GM12872 (cell line): ENCODE measurements around the gene SPATS2.
A peak's percentile ranks its signal among the peaks of the same experiment; 100 is the strongest.

Experiments used
- TF ChIP-seq, protein P1 (sequence below): IDR thresholded peaks from 3 replicates; pipeline ENCODE4 v1.5.1; 2011; ENCODE audit warnings: low read depth, mild to moderate bottlenecking, low read length, moderate library complexity; ENCODE audit not compliant: insufficient read depth

Gene SPATS2

DNA sequence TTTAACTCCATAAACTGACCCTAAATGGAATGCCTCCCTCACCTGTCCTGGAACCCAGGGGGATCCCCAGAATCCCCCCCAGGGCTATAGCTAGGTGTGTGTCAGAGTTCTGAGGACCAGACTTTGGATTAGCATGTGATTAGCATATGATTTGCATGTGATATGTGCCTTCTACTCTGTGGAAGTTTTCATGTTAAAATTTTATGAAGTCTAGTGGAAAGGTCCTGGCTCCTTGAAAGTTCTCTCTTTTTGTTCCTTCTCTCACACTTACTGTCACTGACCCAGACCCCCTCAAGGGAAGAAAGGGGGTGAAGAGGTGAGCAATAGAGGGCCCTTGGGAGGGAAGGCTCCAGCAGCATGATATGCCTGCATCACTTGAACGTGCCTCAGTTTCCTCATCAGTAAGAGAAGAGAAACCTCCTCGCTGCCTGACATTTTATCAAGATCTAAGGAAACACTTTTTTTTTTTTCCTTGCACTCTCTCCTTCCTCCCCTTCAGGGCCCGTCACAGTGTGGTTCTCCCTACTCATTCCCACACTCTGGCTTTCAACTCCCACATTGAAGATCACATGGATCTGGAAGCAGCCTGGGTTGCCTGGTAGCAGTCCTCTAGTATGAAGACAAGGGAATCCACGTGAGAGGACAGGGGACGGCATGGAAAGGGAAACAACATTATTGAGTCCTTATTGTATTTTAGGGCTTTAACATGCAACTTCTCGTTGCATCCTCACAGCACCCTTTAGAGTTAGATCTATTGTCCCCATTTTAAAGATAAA is 27.0 kb upstream of the SPATS2 start:
- TF ChIP-seq, protein P1, sequence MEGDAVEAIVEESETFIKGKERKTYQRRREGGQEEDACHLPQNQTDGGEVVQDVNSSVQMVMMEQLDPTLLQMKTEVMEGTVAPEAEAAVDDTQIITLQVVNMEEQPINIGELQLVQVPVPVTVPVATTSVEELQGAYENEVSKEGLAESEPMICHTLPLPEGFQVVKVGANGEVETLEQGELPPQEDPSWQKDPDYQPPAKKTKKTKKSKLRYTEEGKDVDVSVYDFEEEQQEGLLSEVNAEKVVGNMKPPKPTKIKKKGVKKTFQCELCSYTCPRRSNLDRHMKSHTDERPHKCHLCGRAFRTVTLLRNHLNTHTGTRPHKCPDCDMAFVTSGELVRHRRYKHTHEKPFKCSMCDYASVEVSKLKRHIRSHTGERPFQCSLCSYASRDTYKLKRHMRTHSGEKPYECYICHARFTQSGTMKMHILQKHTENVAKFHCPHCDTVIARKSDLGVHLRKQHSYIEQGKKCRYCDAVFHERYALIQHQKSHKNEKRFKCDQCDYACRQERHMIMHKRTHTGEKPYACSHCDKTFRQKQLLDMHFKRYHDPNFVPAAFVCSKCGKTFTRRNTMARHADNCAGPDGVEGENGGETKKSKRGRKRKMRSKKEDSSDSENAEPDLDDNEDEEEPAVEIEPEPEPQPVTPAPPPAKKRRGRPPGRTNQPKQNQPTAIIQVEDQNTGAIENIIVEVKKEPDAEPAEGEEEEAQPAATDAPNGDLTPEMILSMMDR: no peak

DNA sequence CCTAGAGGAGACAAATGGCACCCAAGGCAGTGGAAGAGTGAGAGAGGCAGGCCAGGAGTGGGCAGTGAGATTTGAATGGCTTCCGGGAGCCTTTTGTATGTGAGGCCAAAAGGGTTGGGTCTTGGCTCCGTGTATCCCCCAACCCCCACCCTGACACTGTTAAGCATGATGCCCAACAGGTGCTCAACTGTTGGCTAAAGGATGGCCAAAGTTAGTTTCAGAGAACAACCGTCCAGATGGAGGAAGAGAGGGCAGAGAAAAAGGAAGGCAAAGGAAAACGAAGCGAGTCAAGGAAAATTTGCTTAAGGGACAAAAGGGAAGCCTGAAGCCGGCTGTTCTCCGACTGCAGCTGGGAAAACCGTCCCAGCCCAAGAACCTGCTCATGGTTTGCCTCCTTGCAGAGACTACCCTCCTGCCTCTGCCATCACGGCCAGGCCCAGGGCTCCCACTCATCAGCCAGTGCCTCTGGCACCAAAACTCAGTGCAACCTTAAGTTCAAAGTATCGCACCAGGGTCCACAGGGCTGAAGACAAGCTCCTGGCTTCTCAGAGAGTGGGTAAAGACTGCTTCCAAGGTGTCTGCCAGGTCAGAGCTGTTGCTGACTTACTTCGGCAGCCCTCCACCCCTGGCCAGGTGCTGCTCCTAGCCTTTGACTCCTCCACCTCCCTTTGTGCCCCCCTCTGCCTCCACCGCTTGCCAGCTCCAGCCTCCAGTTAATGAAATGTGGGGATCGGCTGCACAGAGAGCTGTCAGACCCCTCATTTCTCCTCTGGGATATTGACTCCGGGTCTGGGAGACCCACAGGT is 26.1 kb upstream of the SPATS2 start:
- TF ChIP-seq, protein P1: no peak

DNA sequence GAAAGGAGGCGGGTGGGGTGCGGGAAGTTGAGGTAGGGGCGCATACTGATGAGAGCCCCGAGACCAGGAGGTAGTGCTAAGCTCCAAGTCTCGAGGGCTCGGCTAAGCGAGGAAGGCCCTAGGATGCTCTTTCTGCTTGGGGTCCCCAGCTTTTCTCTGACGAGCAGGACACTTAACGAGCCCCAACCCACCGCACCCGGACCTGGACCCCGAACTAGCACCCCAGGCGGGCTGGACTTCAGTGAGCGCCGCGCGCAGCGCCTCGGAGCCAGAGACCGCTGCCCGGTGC is 25.5 kb upstream of the SPATS2 start:
- TF ChIP-seq, protein P1: no peak

DNA sequence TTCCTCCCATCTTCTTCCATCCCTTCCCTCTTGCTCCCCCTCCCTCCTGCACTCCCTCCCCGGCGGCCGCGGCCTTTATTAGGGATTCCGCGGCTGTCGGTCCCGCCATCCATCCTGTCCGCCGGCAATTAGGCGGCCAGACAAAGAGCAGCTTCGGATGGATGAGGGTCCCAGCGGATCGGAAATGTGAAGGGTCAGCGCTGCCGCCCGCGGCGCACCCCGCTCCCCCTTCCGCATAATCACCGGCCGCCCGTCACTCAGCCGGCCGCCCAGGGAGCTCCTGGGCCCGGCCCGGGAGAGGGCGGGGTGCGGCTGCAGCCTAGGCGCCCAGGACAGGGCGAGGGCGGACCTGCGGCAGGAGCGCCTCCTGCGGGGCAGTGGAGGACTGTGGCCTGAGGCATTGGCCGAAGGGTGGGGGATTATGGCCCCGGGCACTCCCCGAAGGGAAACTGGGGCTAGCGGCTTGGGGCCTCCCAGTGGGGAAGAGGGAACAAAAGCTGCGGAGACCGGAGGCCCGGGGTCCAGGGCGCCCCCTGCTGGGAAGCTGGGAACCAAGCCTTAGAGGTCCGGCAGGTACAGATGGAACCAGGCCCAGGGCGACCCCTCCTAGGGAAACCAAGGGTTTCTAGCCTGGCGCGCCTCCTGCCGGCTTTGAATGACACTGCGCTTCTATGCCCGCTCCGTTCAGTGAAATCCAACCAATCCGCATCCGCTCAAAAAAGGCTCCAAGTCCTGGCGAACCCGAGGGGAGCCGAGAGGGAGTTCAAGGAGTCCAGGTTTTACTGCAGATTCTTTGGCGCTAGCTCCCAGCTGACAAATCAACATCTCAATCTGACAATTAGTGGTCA is 25.0 kb upstream of the SPATS2 start:
- TF ChIP-seq, protein P1: peak; percentile 93

DNA sequence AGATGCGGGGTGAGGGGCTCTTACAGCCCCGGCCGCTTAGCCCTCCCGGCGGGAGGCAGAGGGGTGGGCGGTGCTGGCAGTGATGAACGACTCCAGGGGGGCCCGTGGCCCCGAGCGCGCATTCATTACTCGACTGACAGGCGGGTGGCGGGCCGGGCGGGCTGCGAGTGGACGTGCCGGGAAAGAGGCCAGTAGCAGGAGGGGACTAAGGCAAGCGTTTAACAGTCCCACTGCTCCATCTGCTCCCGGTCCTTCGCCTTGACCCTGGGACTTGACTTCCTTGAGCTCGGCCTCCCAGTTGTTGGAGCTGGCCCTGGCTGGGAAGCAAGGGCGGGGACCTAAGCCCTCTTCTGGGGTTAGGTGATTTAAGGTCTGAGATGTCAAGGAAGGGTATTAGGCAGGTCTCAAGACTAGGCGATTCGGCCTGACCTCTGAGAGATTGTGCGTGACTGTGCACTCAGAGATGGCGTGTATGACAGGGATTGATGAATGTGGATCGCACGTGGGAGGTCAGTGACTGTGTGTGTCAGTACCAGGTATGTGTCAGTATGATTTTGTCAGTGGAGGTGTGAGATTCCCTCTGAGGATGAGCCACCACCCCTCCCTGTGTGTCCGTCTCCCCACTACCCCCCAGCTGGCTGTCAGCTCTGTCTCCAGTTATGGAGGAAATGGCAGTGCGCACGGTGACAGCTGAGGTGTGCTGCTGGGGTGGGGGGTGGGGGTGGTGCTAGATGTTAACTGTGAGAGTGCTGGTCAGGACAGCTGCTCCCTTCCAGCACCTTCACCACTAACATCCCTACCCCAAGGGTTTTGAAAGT is 24.1 kb upstream of the SPATS2 start:
- TF ChIP-seq, protein P1: no peak

DNA sequence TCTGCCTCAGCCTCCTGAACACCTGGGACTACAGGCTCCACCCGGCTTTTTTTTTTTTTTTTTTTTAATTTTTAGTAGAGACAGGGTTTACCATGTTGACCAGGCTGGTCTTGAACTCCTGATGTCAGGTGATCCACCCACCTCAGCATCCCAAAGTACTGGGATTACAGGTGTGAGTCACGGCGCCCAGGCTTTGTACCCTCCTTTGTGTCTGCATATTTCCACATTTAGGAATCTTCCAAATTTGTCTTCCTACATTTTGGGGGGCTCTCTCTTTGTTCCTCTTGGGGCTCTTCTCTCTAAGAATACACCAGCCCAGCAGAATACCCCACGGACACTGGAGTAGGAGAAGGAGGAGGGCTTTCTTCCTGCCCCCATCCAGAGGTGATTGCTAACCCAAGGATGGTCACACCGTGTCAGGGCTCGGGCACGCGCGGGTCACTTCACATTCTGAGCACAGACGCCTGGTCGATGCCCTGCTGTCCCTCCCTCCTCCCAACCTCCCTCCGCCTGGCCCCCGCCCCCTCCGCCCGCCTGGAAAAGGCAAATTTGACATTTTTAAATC is 22.7 kb upstream of the SPATS2 start:
- TF ChIP-seq, protein P1: no peak
